ENCODE measurements around the gene RFXANK.

GRCh38 chr19:19205416-19206410 lies 13.7 kb downstream of the RFXANK start:
- TF ChIP-seq CTCF (IDR thresholded peaks at IDR 0.05; ENCODE audit: borderline replicate concordance, extremely low read depth, low read length, poor library complexity, severe bottlenecking) (no peak), EZH2 (IDR thresholded peaks at IDR 0.05; ENCODE audit: borderline replicate concordance, low read depth, low read length, severe bottlenecking) (no peak)
